Skin of body (tissue), 2 donors: ENCODE results near the gene ZNF141. TPM values are rescaled to one million over a fixed set of nuclear protein-coding genes. Genes with fewer than 3 reads are reported as not detected.
A peak's percentile ranks its signal among the peaks of the same experiment; 100 is the strongest.
"Not testable (repeated sequence)": the region's sequence is repeated elsewhere in the genome, so short reads cannot be mapped to it uniquely, and the experiment has no call there.

Experiments
- DNase-seq: peaks from one replicate; lab custom pipeline; 2025; lab: John Stamatoyannopoulos, UW
- total RNA-seq: library from RNA; depleted of rRNA; stranded (reverse); fragments of >200 nt; gene quantifications from one replicate; pipeline ENCODE4 v1.2.3, GENCODE V29; 2014

ZNF141 gene
- 34.9 TPM for total RNA-seq

- peak; percentile 99 for DNase-seq
Observed at GRCh38 chr4:337143-337931, at the start of gene ZNF141. TSS of gene ZNF141 (plus strand) at chr4:337814. CDS start at chr4:337984, 170 bp downstream.

GRCh38 chr4:288891-289290 lies 48.7 kb upstream of the ZNF141 start:
- DNase-seq: no peak

DNA sequence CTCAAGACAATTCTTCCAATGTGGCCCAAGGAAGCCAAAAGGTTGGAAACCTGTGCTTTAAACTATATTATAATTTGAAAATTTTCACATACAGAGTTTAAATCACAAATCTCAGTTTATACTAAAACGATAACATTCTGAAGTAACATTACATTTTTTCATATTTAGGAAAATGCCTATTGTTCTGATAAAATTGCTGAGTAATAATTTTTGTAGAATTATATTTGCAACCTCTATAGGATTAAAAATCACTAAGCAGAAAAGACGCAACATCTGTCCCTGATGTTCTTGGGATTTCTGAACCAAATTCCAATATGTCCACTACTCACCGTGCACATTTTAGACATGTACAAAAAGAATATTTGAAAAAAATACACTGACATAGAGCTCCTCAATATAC lies 42.9 kb upstream of the ZNF141 start:
- no peak for DNase-seq

DNA sequence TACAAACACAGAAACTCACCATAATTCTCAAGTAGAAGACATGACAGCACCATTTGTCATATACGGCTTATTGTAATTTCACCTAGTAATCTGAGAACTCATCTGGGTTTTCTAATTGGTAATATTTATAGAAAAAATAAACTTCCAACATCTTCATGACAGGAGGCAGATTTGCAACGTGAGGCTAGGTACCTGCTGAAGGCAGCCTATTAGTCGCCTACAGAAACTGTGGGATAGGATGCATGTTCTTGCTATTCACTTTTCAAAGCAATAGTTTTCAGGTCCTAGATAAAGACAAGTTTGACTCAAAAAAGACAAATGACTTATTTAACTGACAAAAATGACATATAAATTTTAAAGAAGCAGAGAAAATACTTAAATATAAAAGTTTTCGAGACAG lies 35.2 kb upstream of the ZNF141 start:
- DNase-seq: no peak

- not testable (repeated sequence) for DNase-seq
Observed at GRCh38 chr4:304516-304915, 33.1 kb upstream of the ZNF141 start.

DNA sequence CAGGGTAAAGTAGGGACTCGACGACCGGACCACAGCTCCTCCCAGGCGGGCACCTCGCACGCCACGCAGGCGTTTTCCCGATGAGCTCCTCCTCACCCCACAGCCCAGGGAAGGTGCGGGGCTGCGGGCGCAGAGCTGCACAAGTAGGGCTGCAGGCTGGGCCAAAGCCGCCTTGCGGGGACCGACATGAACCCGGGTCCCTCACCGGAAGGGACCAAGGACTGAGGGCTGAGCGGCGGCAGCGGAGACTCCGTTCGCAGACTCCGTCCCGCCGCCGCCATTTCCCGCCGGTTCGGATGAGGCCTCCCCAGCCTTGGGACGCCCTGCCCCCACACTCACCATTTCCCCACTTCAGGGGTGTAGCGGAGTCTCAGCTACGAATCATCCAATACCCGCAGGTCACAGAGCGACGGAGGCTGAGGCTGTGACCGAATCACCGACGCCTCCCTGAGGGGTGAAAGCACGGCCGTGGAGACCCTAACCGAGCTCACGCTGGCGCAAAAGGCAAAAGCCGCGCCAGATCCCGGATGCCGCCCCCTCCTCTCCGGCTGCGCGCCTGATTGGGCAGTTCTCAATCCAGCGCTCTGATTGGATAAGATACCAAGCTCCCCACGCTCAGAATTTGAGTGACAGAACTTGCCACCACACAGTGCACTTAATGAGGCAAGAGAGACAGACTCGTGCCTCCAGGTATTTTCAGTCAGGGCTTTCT lies 32.5 kb upstream of the ZNF141 start, which contains the start of gene ZNF732:
Gene ZNF732 (minus strand): TSS at position 506 of the 712 bp plus-strand sequence. CDS start 164 bp downstream, at position 342.
- peak; percentile 79 for DNase-seq

- no peak for DNase-seq
Observed at GRCh38 chr4:306551-306961, 31.1 kb upstream of the ZNF141 start.

- DNase-seq: no peak
Observed at GRCh38 chr4:309807-310206, 27.8 kb upstream of the ZNF141 start.

GRCh38 chr4:314296-314903 lies 23.2 kb upstream of the ZNF141 start:
- DNase-seq: no peak

DNA sequence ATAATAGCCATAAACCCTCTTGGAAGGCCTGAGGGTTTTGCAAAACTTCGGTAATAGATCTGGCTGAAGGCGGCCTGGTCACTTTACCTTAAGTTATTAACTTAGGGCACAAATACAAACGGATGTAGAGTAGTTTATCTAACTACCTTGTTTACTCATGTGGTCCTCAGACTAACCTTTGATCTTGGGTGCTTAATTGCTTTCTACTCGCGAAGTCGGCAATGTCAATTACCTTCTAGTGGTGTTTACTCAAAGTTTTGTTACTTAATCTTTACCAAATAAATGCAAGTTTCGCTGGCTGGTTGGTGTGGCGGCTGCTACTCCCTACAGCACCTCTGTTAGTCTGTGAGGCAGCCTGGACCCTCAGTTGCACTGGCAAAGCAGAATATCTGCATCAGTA lies 8.9 kb upstream of the ZNF141 start:
- DNase-seq: no peak

DNA sequence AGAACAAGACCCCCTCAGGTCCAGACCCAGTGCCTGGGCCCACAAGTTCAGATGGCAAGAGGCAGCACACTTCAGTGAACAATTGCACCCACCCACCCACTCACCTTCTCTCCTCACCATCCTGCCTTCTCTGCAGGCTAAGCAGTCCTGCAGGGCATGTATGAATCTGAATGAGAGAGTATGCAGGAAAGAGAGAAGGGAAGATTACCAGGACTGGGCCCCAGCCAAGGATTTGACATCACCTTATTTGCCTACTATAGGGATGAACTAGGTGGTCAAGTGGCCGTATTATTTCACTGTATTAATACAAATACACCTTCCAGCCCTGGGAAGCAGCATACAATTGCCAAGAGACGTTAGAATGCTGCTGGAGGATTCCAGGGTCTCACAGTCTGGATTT lies 2.1 kb upstream of the ZNF141 start:
- DNase-seq: no peak

- DNase-seq: no peak
Observed at GRCh38 chr4:336099-336892, 1.3 kb upstream of the ZNF141 start.

- peak; percentile 41 for DNase-seq
Observed at GRCh38 chr4:336893-337142, 796 bp upstream of the ZNF141 start.

GRCh38 chr4:337932-338758 lies 531 bp downstream of the ZNF141 start:
- peak; percentile 33 for DNase-seq

GRCh38 chr4:338759-339097 lies 1.1 kb downstream of the ZNF141 start:
- DNase-seq: no peak

DNA sequence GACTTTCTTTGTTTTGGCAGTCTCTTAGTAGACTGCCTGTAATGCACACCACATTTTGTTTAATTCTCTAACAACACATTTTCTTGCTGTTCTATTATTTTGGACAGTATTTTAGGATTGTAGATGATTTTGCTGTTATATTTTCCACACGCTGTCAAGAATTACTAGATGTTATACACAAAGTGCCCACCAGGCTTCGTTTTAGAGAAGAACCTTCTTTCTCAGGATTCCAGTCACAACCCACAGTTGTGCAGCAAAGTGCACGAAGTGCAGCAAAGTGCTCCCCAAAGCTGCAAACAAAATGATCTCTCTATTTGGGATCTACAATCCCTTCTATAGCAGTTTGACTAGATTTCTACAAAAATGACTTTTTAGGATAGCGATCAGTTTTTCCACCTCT lies 2.4 kb downstream of the ZNF141 start:
- DNase-seq: no peak

DNA sequence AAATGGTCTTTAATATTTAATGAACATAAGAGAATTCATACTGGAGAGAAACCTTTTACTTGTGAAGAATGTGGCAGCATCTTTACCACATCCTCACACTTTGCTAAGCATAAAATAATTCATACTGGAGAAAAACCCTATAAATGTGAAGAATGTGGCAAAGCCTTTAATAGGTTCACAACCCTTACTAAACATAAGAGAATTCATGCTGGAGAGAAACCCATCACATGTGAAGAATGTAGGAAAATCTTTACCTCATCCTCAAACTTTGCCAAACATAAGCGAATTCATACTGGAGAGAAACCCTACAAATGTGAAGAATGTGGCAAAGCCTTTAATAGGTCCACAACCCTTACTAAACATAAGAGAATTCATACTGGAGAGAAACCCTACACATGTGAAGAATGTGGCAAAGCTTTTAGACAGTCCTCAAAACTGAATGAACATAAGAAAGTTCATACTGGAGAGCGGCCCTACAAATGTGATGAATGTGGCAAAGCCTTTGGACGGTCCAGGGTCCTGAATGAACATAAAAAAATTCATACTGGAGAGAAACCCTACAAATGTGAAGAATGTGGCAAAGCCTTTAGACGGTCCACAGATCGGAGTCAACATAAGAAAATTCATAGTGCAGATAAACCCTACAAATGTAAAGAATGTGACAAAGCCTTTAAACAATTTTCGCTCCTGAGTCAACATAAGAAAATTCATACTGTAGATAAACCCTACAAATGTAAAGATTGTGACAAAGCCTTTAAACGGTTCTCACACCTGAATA lies 35.6 kb downstream of the ZNF141 start:
- DNase-seq: no peak

GRCh38 chr4:374298-375160 lies 36.9 kb downstream of the ZNF141 start:
- DNase-seq: no peak

- no peak for DNase-seq
Observed at GRCh38 chr4:384311-385010, 46.8 kb downstream of the ZNF141 start.
